HUES6 (cell line): Measurements from ENCODE around the gene FGD4.
A peak's percentile ranks its signal among the peaks of the same experiment; 100 is the strongest.

Experiments
- H3K27ac ChIP-seq: 2 replicates; pipeline ENCODE4 v1.7.0; 2013; ENCODE audit warnings: low read depth, mild to moderate bottlenecking, low read length, inconsistent platforms
- H3K27me3 ChIP-seq: 2 replicates; pipeline ENCODE4 v1.6.1; 2013; ENCODE audit warnings: low read length; ENCODE audit not compliant: control insufficient read depth, insufficient read depth
- H3K36me3 ChIP-seq: 2 replicates; pipeline ENCODE4 v1.6.1; 2013; ENCODE audit warnings: low read length; ENCODE audit not compliant: control insufficient read depth, insufficient read depth
- H3K4me1 ChIP-seq: 2 replicates; pipeline ENCODE4 v1.6.1; 2013; ENCODE audit warnings: low read length; ENCODE audit not compliant: control insufficient read depth, insufficient read depth
- H3K4me3 ChIP-seq: 2 replicates; pipeline ENCODE4 v1.5.1; 2013; ENCODE audit warnings: low read depth, low read length
- H3K9ac ChIP-seq: one replicate; pipeline ENCODE4 v1.6.1; 2013; ENCODE audit warnings: mild to moderate bottlenecking, low read length
- H3K9me3 ChIP-seq: 2 replicates; pipeline ENCODE4 v1.6.1; 2013; ENCODE audit warnings: low read depth, low read length; ENCODE audit not compliant: control insufficient read depth, insufficient read depth

Gene FGD4

GRCh38 chr12:32680787-32681186 is 281.4 kb downstream of the FGD4 start:
- H3K27ac ChIP-seq: no peak overlapping the region
- 0 out of 2 replicates have a peak, but pooled peaks cover 8% of the 10 kb centered on the region for H3K36me3 ChIP-seq
- H3K9me3 ChIP-seq: no peaks in the 10 kb centered on the region
- H3K9ac ChIP-seq: no peak overlapping the region
- 0 out of 2 replicates have a peak, but pooled peaks cover 4% of the 10 kb centered on the region for H3K4me1 ChIP-seq
- H3K4me3 ChIP-seq: peak overlapping the region; percentile 86
- H3K27me3 ChIP-seq: no peaks in the 10 kb centered on the region

GRCh38 chr12:32681272-32681671 is 281.9 kb downstream of the FGD4 start:
- peaks cover 11% of the 10 kb centered on the region; the same call in 1 of the 2 replicates for H3K36me3 ChIP-seq
- H3K9me3 ChIP-seq: no peaks in the 10 kb centered on the region
- H3K27ac ChIP-seq: no peak overlapping the region
- H3K9ac ChIP-seq: no peak overlapping the region
- H3K27me3 ChIP-seq: no peaks in the 10 kb centered on the region
- H3K4me1 ChIP-seq: 0 out of 2 replicates have a peak, but pooled peaks cover 4% of the 10 kb centered on the region
- peak overlapping the region; percentile 86; the same call in 1 of the 2 replicates for H3K4me3 ChIP-seq

- Histone ChIP-seq H3K9ac (no peak overlapping the region), H3K27me3 (no peaks in the 10 kb centered on the region), H3K9me3 (no peaks in the 10 kb centered on the region), H3K4me3 (no peak overlapping the region), H3K36me3 (peaks cover 16% of the 10 kb centered on the region), H3K27ac (no peak overlapping the region), H3K4me1 (no peaks in the 10 kb centered on the region; the same call in 1 of the 2 replicates)
Observed at GRCh38 chr12:32686340-32686739, 287.0 kb downstream of the FGD4 start.

- Histone ChIP-seq H3K27ac (no peak overlapping the region), H3K36me3 (peaks cover 17% of the 10 kb centered on the region), H3K27me3 (no peaks in the 10 kb centered on the region), H3K9me3 (peaks cover 3% of the 10 kb centered on the region; the same call in 1 of the 2 replicates), H3K4me1 (peaks cover 10% of the 10 kb centered on the region; the same call in 1 of the 2 replicates), H3K4me3 (no peak overlapping the region), H3K9ac (no peak overlapping the region)
Observed at GRCh38 chr12:32688786-32689185, 289.4 kb downstream of the FGD4 start.

- H3K9ac ChIP-seq: no peak overlapping the region
- peaks cover 10% of the 10 kb centered on the region; the same call in 1 of the 2 replicates for H3K4me1 ChIP-seq
- no peak overlapping the region for H3K27ac ChIP-seq
- peaks cover 21% of the 10 kb centered on the region for H3K36me3 ChIP-seq
- H3K9me3 ChIP-seq: peaks cover 9% of the 10 kb centered on the region; the same call in 1 of the 2 replicates
- no peak overlapping the region for H3K4me3 ChIP-seq
- H3K27me3 ChIP-seq: no peaks in the 10 kb centered on the region
Observed at GRCh38 chr12:32690927-32691326, 291.6 kb downstream of the FGD4 start.

GRCh38 chr12:32692358-32692757 is 293.0 kb downstream of the FGD4 start:
- H3K4me3 ChIP-seq: no peak overlapping the region
- H3K9me3 ChIP-seq: peaks cover 10% of the 10 kb centered on the region; the same call in 1 of the 2 replicates
- H3K36me3 ChIP-seq: peaks cover 16% of the 10 kb centered on the region; the same call in 1 of the 2 replicates
- peaks cover 12% of the 10 kb centered on the region; the same call in 1 of the 2 replicates for H3K4me1 ChIP-seq
- H3K9ac ChIP-seq: no peak overlapping the region
- H3K27me3 ChIP-seq: no peaks in the 10 kb centered on the region
- 0 out of 2 replicates have a peak overlapping the region, but pooled peaks have one; percentile 47 for H3K27ac ChIP-seq

- Histone ChIP-seq H3K36me3 (peaks cover 16% of the 10 kb centered on the region; the same call in 1 of the 2 replicates), H3K27ac (no peak overlapping the region), H3K27me3 (no peaks in the 10 kb centered on the region), H3K4me1 (peaks cover 18% of the 10 kb centered on the region), H3K4me3 (no peak overlapping the region), H3K9me3 (peaks cover 10% of the 10 kb centered on the region; the same call in 1 of the 2 replicates), H3K9ac (no peak overlapping the region)
Observed at GRCh38 chr12:32693036-32693435, 293.7 kb downstream of the FGD4 start.
